ENCODE data around the gene DMXL1.
A peak's percentile ranks its signal among the peaks of the same experiment; 100 is the strongest.

Gene DMXL1

GRCh38 chr5:119269061-119269944 lies 198.4 kb downstream of the DMXL1 start:
- DNase-seq (ENCODE audit: low read depth): peak; percentile 16

DNA sequence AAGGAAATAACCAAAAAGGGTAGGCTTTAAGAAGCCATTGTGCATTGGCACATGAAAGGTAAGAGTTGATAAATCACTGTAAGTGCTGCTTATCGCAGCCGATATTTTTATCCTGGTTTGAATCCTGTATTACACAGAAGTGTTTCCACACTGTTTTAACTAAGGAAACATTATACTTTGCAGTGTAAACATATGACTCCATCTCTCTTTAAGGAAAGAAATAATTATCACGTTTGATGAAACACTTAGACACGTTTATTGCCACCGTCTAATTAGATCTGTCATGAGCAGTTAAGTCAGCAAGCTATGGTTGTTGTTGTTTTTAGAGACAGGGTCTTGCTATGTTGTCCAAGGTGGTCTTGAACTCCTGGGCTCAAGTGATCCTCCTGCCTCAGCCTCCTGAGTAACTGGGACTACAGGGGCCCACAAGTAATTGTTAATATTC lies 199.3 kb downstream of the DMXL1 start:
- no peak for DNase-seq (ENCODE audit: low read depth)

DNA sequence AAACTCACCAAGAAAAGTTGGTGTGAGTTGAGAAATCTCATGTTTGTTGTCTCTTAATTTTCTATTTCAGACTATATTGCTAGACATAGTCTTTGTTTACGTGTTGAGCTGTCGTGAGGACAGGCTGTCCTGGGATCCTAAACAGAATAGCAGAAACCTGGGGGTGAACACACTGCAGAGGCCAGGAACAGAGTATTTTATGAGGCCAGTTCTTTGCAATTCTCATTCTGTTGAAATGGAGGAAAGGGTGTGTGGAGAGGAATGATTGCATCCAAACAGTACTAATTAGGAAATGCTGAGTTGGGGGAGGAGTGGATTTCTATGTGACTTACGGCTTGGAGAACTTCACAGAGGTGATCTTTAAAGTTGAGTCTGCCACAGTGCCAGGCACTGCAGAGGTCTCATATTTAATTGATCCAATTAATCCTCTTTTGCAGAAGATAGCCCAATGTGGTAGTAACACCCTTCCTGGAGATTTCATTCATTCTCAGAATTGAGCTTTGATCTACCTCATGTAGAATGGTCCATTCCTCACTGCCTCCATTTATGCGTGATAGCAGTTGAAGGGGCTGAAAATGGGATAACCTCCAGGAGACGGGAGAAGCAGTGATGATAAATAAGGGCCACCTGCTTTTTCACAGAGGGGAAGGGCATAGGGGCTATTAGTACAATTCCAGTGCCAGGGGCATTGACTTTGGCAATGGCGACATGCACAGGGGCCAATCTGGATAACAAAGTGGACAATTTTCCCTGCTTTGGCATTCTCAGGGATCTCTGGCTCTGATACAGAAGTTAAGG lies 200.3 kb downstream of the DMXL1 start:
- no peak for DNase-seq (ENCODE audit: low read depth)

DNA sequence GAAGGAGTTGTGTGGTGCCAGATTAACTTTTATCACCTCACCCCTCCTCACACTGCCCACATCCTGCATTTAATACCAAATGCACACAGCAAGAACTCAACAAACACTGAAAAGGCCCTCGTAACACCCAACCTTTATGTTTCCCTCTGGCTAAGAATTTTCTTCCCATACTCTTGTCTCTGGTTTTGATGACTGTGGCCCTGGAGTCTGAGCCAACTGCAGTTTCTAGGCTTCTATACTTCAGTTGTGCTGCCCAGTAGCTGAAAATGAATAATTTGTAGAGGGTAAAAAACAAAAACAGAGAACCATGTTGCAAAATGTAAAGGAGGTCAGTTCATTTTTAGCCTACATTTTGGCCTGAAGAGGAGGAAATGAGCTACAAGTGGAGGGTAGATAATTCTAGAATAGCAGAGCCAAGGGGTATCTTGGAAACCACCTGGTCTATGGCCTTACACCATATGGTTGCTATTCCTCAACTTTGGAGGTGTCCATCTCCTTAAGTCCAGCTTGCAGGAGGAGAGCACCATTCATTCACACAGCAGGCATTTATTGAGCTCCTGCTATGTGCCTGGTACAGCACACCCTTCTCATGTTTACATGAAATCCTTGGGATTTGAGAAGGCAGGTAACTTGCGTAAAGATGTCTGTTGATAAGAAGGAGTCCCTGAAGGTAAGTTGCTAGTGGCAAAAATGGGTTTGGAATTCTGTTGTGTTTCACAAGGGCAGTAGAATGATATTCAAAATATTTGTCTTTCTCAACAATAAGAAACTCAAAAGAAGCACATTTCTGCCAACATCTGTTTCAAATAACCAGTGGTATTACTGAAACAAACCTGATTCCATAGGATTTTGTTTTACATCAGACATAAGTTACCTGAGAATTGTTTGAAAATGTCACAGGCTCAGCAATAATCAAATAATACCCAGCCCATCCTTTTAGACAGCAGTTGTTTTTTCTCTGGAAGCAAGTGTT lies 201.2 kb downstream of the DMXL1 start:
- no peak for DNase-seq (ENCODE audit: low read depth)

DNA sequence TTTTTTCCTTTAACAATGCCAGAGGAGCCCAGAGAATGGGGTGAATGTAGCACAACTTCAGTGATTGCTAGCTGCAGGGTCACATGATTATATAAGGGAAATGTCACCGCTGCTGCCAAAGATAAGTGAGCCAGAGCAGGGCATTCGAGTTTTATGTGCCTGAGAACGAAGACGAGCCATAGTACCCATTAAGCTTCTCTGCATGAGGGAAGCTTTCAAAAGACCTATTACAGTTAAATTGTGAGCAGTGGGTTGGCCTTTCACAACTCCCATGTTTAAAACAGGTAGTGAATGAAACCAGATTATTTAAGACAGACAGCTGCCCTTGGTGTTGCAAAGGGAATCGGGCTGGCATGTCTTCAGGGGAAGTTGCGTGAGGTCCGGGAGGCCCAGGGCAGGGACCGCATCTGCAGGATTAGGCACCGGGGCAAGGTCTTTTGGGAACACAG lies 202.5 kb downstream of the DMXL1 start:
- DNase-seq (ENCODE audit: low read depth): no peak

GRCh38 chr5:119274030-119274766 lies 203.3 kb downstream of the DMXL1 start:
- no peak for DNase-seq (ENCODE audit: low read depth)

DNA sequence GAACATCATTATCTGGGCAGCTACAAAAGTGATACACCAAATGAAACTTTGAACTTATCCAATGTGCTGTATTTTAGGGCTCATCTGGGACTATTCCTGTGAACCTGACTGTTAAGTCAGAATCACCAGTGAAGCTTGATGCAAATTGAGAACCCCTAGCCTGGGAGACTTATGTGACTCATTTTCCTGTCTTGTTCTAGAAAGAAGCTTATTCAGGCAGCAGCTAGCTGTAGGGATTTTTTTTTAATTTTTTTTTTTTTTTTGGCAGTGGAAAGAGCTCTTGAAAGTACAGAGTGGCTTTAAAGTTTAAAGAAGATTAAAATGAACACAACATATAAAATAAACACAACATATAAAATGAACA lies 203.9 kb downstream of the DMXL1 start:
- DNase-seq (ENCODE audit: low read depth): no peak

DNA sequence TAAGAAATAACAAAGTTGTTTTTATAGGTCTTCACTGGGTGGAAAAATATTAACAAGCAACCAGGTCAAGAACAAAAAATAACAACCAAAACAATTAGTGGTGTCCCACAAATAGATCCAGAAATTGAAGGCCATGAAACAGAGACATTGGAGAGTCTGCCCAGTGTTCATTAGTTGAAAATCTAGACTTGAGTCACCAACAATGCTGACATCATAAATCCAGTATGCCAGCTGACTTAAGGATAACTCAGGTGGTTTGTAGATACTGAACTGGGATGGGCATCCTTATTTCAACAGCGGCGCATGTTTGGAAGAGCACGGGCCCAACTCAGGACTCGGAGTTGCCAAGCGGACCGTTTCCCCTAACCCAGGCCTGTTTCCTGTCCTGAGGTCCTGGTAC lies 204.3 kb downstream of the DMXL1 start:
- no peak for DNase-seq (ENCODE audit: low read depth)

GRCh38 chr5:119275601-119276173 lies 204.8 kb downstream of the DMXL1 start:
- no peak for DNase-seq (ENCODE audit: low read depth)

DNA sequence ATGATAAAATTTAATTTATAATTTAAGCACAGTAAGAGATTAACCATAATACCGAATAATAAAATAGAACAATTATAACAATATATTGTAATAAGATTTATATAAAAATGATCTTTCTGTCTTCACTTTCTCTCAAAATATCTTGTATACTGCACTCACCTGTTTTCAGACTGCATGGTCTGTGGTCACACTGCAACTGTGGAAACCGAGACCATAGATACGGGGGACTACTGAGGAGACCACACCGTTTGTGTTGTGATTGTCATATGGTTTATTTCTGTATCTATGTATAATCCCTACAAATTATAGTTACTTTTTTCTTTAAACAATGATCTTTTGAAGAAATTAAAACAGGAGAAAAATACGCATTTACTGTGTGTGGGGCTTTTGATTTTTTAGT lies 206.1 kb downstream of the DMXL1 start:
- DNase-seq (ENCODE audit: low read depth): no peak

- DNase-seq (ENCODE audit: low read depth): no peak
Observed at GRCh38 chr5:119279093-119279492, 208.2 kb downstream of the DMXL1 start.

GRCh38 chr5:119280380-119280779 lies 209.5 kb downstream of the DMXL1 start:
- DNase-seq (ENCODE audit: low read depth): no peak

DNA sequence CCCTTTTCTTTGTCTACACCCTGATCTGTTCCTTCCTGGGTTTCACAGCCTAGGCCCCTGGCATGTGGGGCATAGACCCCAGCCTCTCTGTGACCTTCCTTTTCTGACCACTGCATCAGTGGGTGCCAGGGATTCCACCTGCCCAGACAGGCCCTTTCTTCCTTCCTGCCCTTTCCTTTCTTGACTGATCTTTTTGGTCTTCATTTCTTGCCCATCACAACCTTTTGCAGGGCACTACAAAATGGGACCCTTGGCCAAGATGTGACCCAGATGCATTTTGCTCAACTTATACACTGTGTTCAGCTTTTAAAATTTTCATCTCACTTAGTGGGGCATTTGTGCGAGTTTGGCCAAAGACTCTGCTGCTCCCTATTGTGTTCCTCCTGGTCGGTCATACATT lies 211.7 kb downstream of the DMXL1 start:
- no peak for DNase-seq (ENCODE audit: low read depth)

- no peak for DNase-seq (ENCODE audit: low read depth)
Observed at GRCh38 chr5:119284031-119284430, 213.1 kb downstream of the DMXL1 start.

GRCh38 chr5:119285070-119285916 lies 214.4 kb downstream of the DMXL1 start:
- no peak for DNase-seq (ENCODE audit: low read depth)

- DNase-seq (ENCODE audit: low read depth): no peak
Observed at GRCh38 chr5:119286511-119287488, 215.9 kb downstream of the DMXL1 start.

DNA sequence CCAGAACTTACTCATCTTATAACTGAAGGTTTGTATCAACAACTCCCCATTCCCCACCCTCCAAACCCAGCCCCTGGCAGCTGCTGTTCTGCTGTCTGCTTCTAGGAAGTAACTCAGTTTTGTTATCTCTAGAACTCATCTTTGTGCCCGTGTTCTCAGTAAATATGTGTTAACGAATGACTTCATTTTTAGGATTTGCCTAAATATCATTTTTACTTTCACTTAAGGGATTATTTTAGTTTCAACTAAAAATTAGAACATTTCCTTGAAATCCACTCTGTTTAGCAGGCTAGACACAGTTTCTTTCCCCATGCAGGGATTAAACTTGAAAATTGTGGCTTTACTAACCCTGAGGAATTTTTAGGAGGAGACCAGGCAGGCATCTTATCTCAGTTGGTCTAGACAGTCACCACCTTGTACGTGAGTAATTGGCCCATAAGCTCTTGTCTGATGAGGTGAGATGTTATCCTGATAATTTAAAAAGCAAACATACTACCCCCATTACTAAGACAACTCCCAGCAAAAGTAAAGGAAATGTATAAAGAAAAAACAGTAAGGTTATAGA lies 216.7 kb downstream of the DMXL1 start:
- no peak for DNase-seq (ENCODE audit: low read depth)

DNA sequence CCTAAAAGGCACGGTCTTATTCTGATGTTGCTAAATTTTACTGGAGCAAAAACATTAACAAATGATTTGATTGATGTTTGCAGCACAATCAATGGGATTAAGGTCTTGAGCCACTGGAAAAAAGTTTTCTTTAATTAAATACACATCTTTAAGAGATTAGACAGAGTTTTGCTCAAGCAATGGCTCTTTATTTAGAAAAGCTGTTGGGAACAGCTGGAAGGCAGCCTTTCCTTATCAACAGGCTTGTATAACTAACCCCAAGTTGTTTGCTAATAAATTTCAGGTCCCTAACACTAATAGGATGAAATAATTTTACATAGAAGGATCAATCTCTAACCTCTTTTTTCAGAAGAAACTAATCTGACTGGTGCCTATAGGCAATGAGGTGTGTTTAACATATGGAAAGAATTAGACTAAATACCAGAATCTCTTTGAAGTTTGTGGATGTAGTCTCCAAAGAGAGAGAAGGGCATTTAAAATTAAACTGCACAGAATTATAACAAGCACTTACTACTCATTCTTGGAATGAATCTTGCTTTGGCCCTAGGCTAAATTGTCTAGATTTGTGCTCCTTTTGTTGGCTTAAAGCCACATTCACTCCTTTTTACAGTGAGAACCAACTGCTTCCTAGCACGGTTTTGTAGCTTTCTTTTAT lies 217.6 kb downstream of the DMXL1 start:
- DNase-seq (ENCODE audit: low read depth): no peak
